Endodermal cell (in vitro differentiated cells): Measurements from ENCODE around the gene FAIM. TPM values are rescaled to one million over a fixed set of nuclear protein-coding genes. Genes with fewer than 3 reads are reported as not detected.
A peak's percentile ranks its signal among the peaks of the same experiment; 100 is the strongest.

Experiments
- DNase-seq: peaks from one replicate; pipeline ENCODE4 v3.0.0-alpha.2; 2017
- H3K27ac ChIP-seq: 2 replicates; pipeline ENCODE4 v1.5.1; 2013; ENCODE audit warnings: mild to moderate bottlenecking, low read depth, low read length, moderate library complexity
- H3K27me3 ChIP-seq: 2 replicates; pipeline ENCODE4 v1.6.1; 2013; ENCODE audit warnings: mild to moderate bottlenecking, low read length, moderate library complexity; ENCODE audit not compliant: insufficient read depth, control insufficient read depth, poor library complexity, severe bottlenecking
- H3K36me3 ChIP-seq: 2 replicates; pipeline ENCODE4 v1.7.0; 2013; ENCODE audit warnings: mild to moderate bottlenecking, low read length, moderate library complexity; ENCODE audit not compliant: control insufficient read depth, insufficient read depth
- H3K4me1 ChIP-seq: one replicate; pipeline ENCODE4 v1.7.0; 2013; ENCODE audit warnings: low read length; ENCODE audit not compliant: control insufficient read depth, insufficient read depth
- H3K4me3 ChIP-seq: 2 replicates; pipeline ENCODE4 v1.5.1; 2013; ENCODE audit warnings: mild to moderate bottlenecking, low read length, moderate library complexity
- H3K9ac ChIP-seq: 2 replicates; pipeline ENCODE4 v1.6.1; 2013; ENCODE audit warnings: mild to moderate bottlenecking, low read length, moderate library complexity; ENCODE audit not compliant: poor library complexity, severe bottlenecking; ENCODE audit errors: extremely low read depth
- H3K9me3 ChIP-seq: 2 replicates; pipeline ENCODE4 v1.6.1; 2013; ENCODE audit warnings: mild to moderate bottlenecking, low read length, moderate library complexity; ENCODE audit not compliant: control insufficient read depth
- H3K27ac Mint-ChIP-seq: 2 replicates; pipeline ENCODE4 v1.8.0; 2020; ENCODE audit warnings: mixed read lengths
- H3K27me3 Mint-ChIP-seq: 2 replicates; pipeline ENCODE4 v1.8.0; 2021; ENCODE audit warnings: mild to moderate bottlenecking, mixed read lengths; ENCODE audit not compliant: insufficient read depth
- H3K36me3 Mint-ChIP-seq: 2 replicates; pipeline ENCODE4 v1.8.0; 2020; ENCODE audit warnings: low read depth, mixed read lengths
- H3K4me1 Mint-ChIP-seq: 2 replicates; pipeline ENCODE4 v1.8.0; 2020; ENCODE audit warnings: mixed read lengths
- H3K4me3 Mint-ChIP-seq: 2 replicates; pipeline ENCODE4 v1.8.0; 2020; ENCODE audit warnings: mild to moderate bottlenecking, moderate library complexity, mixed read lengths
- H3K9me3 Mint-ChIP-seq: 2 replicates; pipeline ENCODE4 v1.8.0; 2020; ENCODE audit warnings: mild to moderate bottlenecking, mixed read lengths
- WGBS, 2 experiments: methylation state at CpG; one replicate each; pipeline versions ENCODE4 v1.1.5 to v1.1.7; 2013; ENCODE audit warnings: missing lambda C conversion rate in 2 of 2, mixed read lengths in 1 of 2; ENCODE audit not compliant: insufficient coverage in 1 of 2, insufficient read length in 1 of 2; 5-methylcytosine and 5-hydroxymethylcytosine counted together
- total RNA-seq, 2 donors: library from RNA; stranded (reverse); fragmentation: NEBNext Ultra II Directional in 1 of 2; extraction: Animal tissue kit (Norgen Biotek cat#: 25700) in 1 of 2; gene quantifications; 2 replicates in 1 of 2; 3 replicates in 1 of 2; pipeline ENCODE4 v1.2.1, GENCODE V29; 2021
- TF ChIP-seq, protein P1 (sequence below): fragments of 200-600 bp; sonication (generic); conservative IDR thresholded peaks from 2 replicates; pipeline ENCODE4 v1.5.0; 2021; ENCODE audit warnings: antibody characterized with exemption, mild to moderate bottlenecking

Gene FAIM
- total RNA-seq, 2 donors from 2014 or later, result 12.2 to 17.8 TPM

DNA sequence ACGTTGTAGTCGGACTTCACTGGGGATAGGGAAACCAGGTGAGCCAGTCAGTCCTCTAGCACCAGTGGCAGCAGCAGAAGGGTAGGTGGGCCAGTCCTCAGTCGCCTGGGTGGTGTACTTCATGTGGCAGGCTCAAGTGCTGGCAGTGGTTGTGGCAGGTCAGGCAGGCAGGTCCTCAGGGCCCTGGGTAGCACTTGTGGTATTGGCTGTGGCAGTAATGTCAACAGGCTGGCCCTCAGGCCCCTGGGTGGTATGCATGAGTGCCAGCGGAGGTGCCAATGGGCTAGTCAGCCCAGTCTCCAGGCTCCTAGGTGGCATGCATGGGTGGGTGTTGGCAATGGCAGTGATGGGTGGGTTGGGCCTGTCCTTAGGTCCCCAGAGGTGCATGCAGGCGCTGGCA lies 40.6 kb downstream of the FAIM start:
- TF ChIP-seq, protein P1, sequence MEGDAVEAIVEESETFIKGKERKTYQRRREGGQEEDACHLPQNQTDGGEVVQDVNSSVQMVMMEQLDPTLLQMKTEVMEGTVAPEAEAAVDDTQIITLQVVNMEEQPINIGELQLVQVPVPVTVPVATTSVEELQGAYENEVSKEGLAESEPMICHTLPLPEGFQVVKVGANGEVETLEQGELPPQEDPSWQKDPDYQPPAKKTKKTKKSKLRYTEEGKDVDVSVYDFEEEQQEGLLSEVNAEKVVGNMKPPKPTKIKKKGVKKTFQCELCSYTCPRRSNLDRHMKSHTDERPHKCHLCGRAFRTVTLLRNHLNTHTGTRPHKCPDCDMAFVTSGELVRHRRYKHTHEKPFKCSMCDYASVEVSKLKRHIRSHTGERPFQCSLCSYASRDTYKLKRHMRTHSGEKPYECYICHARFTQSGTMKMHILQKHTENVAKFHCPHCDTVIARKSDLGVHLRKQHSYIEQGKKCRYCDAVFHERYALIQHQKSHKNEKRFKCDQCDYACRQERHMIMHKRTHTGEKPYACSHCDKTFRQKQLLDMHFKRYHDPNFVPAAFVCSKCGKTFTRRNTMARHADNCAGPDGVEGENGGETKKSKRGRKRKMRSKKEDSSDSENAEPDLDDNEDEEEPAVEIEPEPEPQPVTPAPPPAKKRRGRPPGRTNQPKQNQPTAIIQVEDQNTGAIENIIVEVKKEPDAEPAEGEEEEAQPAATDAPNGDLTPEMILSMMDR, result no peak
- Histone ChIP-seq H3K9me3 (peaks cover 92% of the 10 kb centered on the region), H3K4me1 (no peaks in the 10 kb centered on the region), H3K9ac (no peak overlapping the region), H3K27ac (no peak overlapping the region), H3K4me3 (peak overlapping the region; percentile 67), H3K36me3 (peaks cover 59% of the 10 kb centered on the region), H3K27me3 (no peaks in the 10 kb centered on the region)
- H3K9me3 Mint-ChIP-seq, result peaks cover 69% of the 10 kb centered on the region
- no peak for DNase-seq
- no peak overlapping the region for H3K4me3 Mint-ChIP-seq
- H3K27ac Mint-ChIP-seq, result no peak overlapping the region
- peaks cover 88% of the 10 kb centered on the region for H3K36me3 Mint-ChIP-seq
- H3K27me3 Mint-ChIP-seq, result peaks cover 2% of the 10 kb centered on the region
- H3K4me1 Mint-ChIP-seq, result no peaks in the 10 kb centered on the region
- WGBS, 2 experiments, result 90 to 95% methylated on average over 3 to 5 of the region's 5 CpGs

DNA sequence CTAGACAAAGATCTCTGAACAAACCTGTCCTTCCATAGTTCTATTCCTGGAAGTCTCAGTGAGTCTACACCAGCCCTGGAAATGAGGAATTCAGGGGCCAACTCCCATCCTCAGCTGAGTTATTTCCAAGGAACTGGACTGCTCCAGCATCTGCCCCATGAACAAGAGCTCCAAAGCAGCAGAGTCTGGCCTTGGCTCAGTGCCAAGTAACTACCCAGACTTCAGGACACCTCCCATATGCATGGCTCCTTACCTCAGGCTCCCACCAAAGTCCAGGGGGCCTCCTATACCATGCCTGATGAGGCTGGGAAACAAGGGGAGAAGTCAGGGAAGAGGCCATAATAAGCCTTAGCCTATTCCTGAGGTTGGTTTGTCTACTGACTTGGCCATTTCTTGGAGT lies 45.0 kb downstream of the FAIM start:
- Histone ChIP-seq H3K9me3 (peaks cover 54% of the 10 kb centered on the region), H3K4me1 (no peaks in the 10 kb centered on the region), H3K9ac (no peak overlapping the region), H3K4me3 (no peak overlapping the region), H3K27me3 (no peaks in the 10 kb centered on the region), H3K36me3 (peaks cover 98% of the 10 kb centered on the region), H3K27ac (no peak overlapping the region)
- no peak overlapping the region for H3K27ac Mint-ChIP-seq
- H3K9me3 Mint-ChIP-seq, result peaks cover 28% of the 10 kb centered on the region
- TF ChIP-seq, protein P1, result no peak
- no peaks in the 10 kb centered on the region for H3K27me3 Mint-ChIP-seq
- DNase-seq, result no peak
- H3K4me1 Mint-ChIP-seq, result no peaks in the 10 kb centered on the region
- H3K36me3 Mint-ChIP-seq, result peaks cover 89% of the 10 kb centered on the region
- H3K4me3 Mint-ChIP-seq, result no peak overlapping the region

DNA sequence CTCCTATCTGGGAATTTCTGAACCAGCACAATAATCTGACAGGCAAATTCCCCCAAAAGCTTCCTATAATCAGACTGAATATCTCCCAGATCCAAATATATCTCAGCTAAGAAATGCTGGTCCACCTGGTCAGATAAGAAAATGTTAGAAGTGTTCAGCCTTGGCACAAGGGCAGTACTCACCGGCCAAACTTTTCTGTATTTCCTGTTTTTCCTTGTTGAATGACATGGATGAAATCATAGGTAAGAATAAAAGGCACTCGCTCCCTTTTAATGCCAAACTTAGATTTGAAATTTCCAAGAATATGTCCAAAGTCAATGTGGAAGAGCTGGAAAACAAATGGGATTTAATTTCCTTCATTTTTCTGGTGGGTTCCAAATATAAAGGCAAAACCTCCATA lies 48.9 kb downstream of the FAIM start:
- Histone ChIP-seq H3K9ac (no peak overlapping the region), H3K4me3 (no peak overlapping the region), H3K9me3 (peaks cover 18% of the 10 kb centered on the region), H3K27ac (no peak overlapping the region), H3K36me3 (peaks cover 94% of the 10 kb centered on the region), H3K4me1 (no peaks in the 10 kb centered on the region), H3K27me3 (no peaks in the 10 kb centered on the region)
- no peak overlapping the region for H3K4me3 Mint-ChIP-seq
- H3K27ac Mint-ChIP-seq, result no peak overlapping the region
- WGBS, 2 experiments, result 97 to 100% methylated on average over 1 to 2 of the region's 2 CpGs
- no peaks in the 10 kb centered on the region for H3K4me1 Mint-ChIP-seq
- peaks cover 66% of the 10 kb centered on the region for H3K36me3 Mint-ChIP-seq
- TF ChIP-seq, protein P1, result no peak
- DNase-seq, result no peak
- no peaks in the 10 kb centered on the region for H3K9me3 Mint-ChIP-seq
- H3K27me3 Mint-ChIP-seq, result no peaks in the 10 kb centered on the region
